Heart right ventricle (tissue), 16 donors: ENCODE measurements around the gene ZFP57. TPM values are rescaled to one million over a fixed set of nuclear protein-coding genes. Genes with fewer than 3 reads are reported as not detected.

Experiments used
- ATAC-seq, 8 donors: fragments of 200-7000 bp; cut with Tn5 transposase; one replicate each; pipeline ENCODE4 v1.9.1; 2020; ENCODE audit warnings: mild to moderate bottlenecking in 8 of 8, moderate library complexity in 8 of 8, moderate number of reproducible peaks in 1 of 8
- DNase-seq, 2 donors: peaks; one replicate each; pipeline ENCODE4 v3.0.0-alpha.2; 2020
- H3K27ac ChIP-seq, 10 donors: fragments of 200-600 bp; sonication (generic) in 2 of 10; one replicate each; pipeline versions ENCODE4 v1.5.0 to v1.8.0; 2020 to 2022; ENCODE audit warnings: mild to moderate bottlenecking in 3 of 10
- H3K27me3 ChIP-seq, 7 donors: fragments of 200-600 bp; one replicate each; pipeline ENCODE4 v1.8.0; 2021 to 2022; ENCODE audit warnings: mild to moderate bottlenecking in 2 of 7
- H3K36me3 ChIP-seq, 9 donors: fragments of 200-600 bp; sonication (generic) in 1 of 9; one replicate each; pipeline versions ENCODE4 v1.5.0 to v1.8.0; 2020 to 2022; ENCODE audit warnings: mild to moderate bottlenecking in 2 of 9
- H3K4me1 ChIP-seq, 9 donors: fragments of 200-600 bp; sonication (generic) in 1 of 9; one replicate each; pipeline versions ENCODE4 v1.5.0 to v1.8.0; 2020 to 2022; ENCODE audit warnings: mild to moderate bottlenecking in 4 of 9
- H3K4me3 ChIP-seq, 10 donors: fragments of 200-600 bp; sonication (generic) in 2 of 10; one replicate each; pipeline versions ENCODE4 v1.5.0 to v1.8.0; 2020 to 2022; ENCODE audit warnings: mild to moderate bottlenecking in 7 of 10, moderate library complexity in 2 of 10
- H3K9me3 ChIP-seq, 11 donors: fragments of 200-600 bp in 10 of 11; sonication (generic) in 2 of 11; one replicate each; pipeline versions ENCODE4 v1.5.0 to v1.8.0; 2013 to 2022; ENCODE audit warnings: mild to moderate bottlenecking in 2 of 11, control low read depth in 1 of 11, moderate library complexity in 1 of 11
- WGBS, 2 donors: extraction: QIAGEN DNeasy Blood & Tissue Kit; methylation state at CpG; one replicate each; pipeline ENCODE4 v1.1.7; 2013; ENCODE audit warnings: inconsistent platforms in 1 of 2; 5-methylcytosine and 5-hydroxymethylcytosine counted together
- intact Hi-C, 10 donors: fragments of 100-400 bp; cut with DNase I; formaldehyde crosslinking; loops; one replicate each; pipeline versions ENCODE4 v1.11.1 to v1.14.2; 2022
- polyA plus RNA-seq, 2 donors: library from polyadenylated mRNA; stranded (reverse); fragments of 200-250 nt; gene quantifications; one replicate each; pipeline ENCODE4 v1.2.3, GENCODE V29; 2013
- total RNA-seq, 10 donors: library from RNA; stranded (reverse); fragmentation: NEBNext Ultra II Directional in 3 of 10; extraction: Animal tissue kit (Norgen Biotek cat#: 25700) in 3 of 10; gene quantifications; one replicate each; pipeline versions ENCODE4 v1.2.1 to v1.2.4, GENCODE V29; 2021 to 2023
- TF ChIP-seq, protein P1 (sequence below), 9 donors: fragments of 200-600 bp; sonication (generic) in 2 of 9; IDR thresholded peaks; one replicate each; pipeline versions ENCODE4 v1.5.0 to v1.8.0; 2021 to 2022; ENCODE audit warnings: antibody characterized with exemption in 9 of 9, mild to moderate bottlenecking in 5 of 9, moderate library complexity in 1 of 9
- donor health status: Arrhythmogenic right ventricular cardiomyopathy.
- donor health status: ischemic (EF 13 %, LVEDD 7.1; RV severe dilation, severe dysfunction).
- donor health status: healthy with polysubstance abuse.
- donor health status: DM: no; HTN: yes; CAD: no.
- donor health status: DM: no; HTN: no; CAD: no.
- donor health status: ischemic (EF 25% LVEDD 6.9; RV normal size, moderate dysfunction).
- donor health status: ischemic (EF 25% LVEDD 5.7; RV mildly dilated, moderate dysfunction).
- donor health status: healthy.
- donor health status: DM: yes; HTN: yes; CAD: no.
- donor health status: Ischemic cardiomyopathy.
- donor health status: ischemic (EF 35%, LVEDD 5.7; RV mildly dilated, moderate dysfunction).
- donor health status: nonischemic (EF 11% LVEDD 7.7; RV severe dilation, severe dysfunction).
- donor health status: DM: yes; HTN: yes; CAD: no.
- donor health status: PGD.
- donor health status: ischemic (EF 29% LVEDD 5.4; RV normal size, mild dysfunction).
- donor health status: nonischemic (EF 23%, LVEDD 6.1; RV moderate dilation, normal function).

ZFP57 gene
- total and polyA plus RNA-seq, 12 donors: 0.06 to 14.7 (median 2.5) TPM; not detected in 7

DNA sequence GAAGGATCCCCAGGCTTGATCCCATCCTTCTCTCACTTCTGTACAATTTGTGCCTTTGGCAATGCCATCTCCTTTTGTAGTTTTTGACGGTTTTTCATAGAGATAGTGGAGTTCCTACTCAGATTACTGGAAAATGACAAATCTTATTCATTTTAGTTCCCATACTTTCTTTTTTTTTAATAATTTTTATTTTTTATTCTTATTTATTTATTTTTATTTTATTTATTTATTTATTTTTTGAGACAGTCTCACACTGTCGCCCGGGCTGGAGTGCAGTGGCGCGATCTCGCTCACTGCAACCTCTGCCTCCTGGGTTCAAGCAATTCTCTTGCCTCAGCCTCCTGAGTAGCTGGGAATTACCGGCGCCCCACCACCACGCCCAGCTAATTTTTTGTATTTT lies 43.7 kb downstream of the ZFP57 start:
- intact Hi-C loops: no loop called here

DNA sequence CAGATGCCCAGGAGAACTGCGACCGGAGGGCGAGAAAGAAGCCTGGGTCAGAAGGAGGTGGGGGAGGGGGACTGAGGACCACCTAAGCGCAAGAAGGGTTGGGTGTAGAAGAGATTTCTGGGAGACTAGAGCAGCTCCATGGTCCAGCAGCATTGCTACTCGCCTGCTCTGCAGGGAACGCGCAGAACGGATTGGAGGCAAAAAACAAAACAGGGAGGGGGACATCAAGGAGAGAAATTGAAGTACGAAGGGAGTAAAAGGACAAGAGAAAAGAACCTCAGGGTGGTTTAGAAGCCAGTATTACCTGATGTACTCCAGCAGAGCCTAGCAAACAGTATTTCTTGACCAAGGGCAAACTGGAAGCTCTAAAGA lies 47.4 kb downstream of the ZFP57 start:
- intact Hi-C loops: loop anchor here in 1 of 10 donors (1.0 kb wide), 1 partner anchor 16 kb away; no protein-coding TSS in a partner anchor
- Histone ChIP-seq H3K9me3 (no peaks in the 10 kb centered on the region), H3K36me3 (peaks cover 0 to 4% (median 0%) of the 10 kb centered on the region in 9 donors), H3K4me1 (peaks cover 4 to 44% (median 28%) of the 10 kb centered on the region in 9 donors), H3K27ac (peak overlapping the region in 9 of 10 donors; percentile 22 to 83 (median 78)), H3K4me3 (peak overlapping the region; percentile 62 to 87 (median 78)), H3K27me3 (peaks cover 0 to 20% (median 0%) of the 10 kb centered on the region in 7 donors)
- 4 to 7% methylated on average over 9 of the region's 9 CpGs for WGBS, 2 donors
- TF ChIP-seq, protein P1, sequence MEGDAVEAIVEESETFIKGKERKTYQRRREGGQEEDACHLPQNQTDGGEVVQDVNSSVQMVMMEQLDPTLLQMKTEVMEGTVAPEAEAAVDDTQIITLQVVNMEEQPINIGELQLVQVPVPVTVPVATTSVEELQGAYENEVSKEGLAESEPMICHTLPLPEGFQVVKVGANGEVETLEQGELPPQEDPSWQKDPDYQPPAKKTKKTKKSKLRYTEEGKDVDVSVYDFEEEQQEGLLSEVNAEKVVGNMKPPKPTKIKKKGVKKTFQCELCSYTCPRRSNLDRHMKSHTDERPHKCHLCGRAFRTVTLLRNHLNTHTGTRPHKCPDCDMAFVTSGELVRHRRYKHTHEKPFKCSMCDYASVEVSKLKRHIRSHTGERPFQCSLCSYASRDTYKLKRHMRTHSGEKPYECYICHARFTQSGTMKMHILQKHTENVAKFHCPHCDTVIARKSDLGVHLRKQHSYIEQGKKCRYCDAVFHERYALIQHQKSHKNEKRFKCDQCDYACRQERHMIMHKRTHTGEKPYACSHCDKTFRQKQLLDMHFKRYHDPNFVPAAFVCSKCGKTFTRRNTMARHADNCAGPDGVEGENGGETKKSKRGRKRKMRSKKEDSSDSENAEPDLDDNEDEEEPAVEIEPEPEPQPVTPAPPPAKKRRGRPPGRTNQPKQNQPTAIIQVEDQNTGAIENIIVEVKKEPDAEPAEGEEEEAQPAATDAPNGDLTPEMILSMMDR (IDR thresholded peaks at IDR 0.05): no peak
- peak in 4 of 8 donors; percentile 0 to 27 (median 10) for ATAC-seq
- no peak for DNase-seq

More for the DNA sequence above, 43.7 kb downstream of the ZFP57 start:
- no peak for DNase-seq
- no peak overlapping the region for H3K27ac ChIP-seq
- H3K27me3 ChIP-seq: peaks cover 0 to 4% (median 0%) of the 10 kb centered on the region in 7 donors
- TF ChIP-seq, protein P1 (IDR thresholded peaks at IDR 0.05): no peak
- WGBS, 2 donors: 90 to 96% methylated on average over 9 of the region's 9 CpGs
- H3K9me3 ChIP-seq: no peaks in the 10 kb centered on the region
- H3K36me3 ChIP-seq: no peaks in the 10 kb centered on the region
- ATAC-seq: no peak
- H3K4me3 ChIP-seq: no peak overlapping the region
- H3K4me1 ChIP-seq: peaks cover 0 to 9% (median 7%) of the 10 kb centered on the region in 9 donors

DNA sequence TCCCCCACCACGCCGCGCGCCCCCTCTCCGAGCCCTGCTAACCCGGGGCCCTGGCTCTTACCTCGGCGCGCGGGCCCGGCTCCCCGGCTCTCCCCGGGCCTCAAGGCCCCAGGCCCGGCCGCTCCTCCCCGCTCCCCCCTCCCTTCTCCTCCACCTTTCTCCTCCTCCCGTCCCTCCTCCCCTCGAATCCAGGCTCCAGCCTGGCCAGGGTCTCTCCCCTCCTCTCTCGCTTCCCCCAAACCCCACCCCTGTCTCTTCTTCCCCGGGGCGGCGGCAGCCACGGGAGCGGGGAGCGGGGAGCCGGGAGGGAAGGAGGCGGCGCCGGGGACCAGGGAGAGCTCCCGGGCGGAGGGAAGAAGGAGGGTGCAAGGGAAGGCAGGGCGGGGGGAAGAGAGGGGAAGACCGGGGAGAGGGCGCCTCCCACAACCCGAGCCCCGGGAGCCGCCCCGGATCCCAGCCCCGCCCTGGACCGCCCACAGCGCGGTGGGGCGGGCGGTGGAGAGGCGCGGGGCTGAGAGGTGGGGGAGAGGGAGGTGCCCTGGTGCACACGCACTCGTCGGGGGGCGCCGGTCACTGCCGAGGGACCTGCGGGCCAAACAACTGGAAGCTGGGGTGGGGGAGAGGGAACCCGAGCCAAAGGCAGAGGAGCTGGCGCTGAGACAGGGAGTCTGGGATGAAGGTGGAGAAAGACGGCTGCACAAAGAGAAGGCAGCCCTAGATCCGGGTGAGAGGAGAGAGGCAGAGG lies 48.0 kb downstream of the ZFP57 start, which contains the start of gene GABBR1:
Gene GABBR1 (minus strand): TSS at position 395 of the 745 bp plus-strand sequence. CDS start 798 bp downstream, outside the sequence.
- whole genome bisulfite sequencing, 2 donors: 0% methylated on average over 39 to 53 of the region's 57 CpGs
- Histone ChIP-seq H3K4me3 (peak within 1 kb of the TSS; percentile 62 to 87 (median 78)), H3K4me1 (peaks cover 4 to 48% (median 32%) of the 10 kb centered on the region in 9 donors), H3K36me3 (peaks cover 0 to 4% (median 0%) of the 10 kb centered on the region in 9 donors), H3K27ac (peak within 1 kb of the TSS in 9 of 10 donors; percentile 59 to 83 (median 78)), H3K9me3 (no peaks in the 10 kb centered on the region), H3K27me3 (peaks cover 0 to 20% (median 0%) of the 10 kb centered on the region in 7 donors)
- intact Hi-C loops: loop anchor here in 1 of 10 donors (1.0 kb wide), 1 partner anchor 16 kb away; no protein-coding TSS in a partner anchor
- ATAC-seq: peak; percentile 92 to 97 (median 94)
- peak; percentile 88 to 89 for DNase-seq
- TF ChIP-seq, protein P1 (IDR thresholded peaks at IDR 0.05): no peak

DNA sequence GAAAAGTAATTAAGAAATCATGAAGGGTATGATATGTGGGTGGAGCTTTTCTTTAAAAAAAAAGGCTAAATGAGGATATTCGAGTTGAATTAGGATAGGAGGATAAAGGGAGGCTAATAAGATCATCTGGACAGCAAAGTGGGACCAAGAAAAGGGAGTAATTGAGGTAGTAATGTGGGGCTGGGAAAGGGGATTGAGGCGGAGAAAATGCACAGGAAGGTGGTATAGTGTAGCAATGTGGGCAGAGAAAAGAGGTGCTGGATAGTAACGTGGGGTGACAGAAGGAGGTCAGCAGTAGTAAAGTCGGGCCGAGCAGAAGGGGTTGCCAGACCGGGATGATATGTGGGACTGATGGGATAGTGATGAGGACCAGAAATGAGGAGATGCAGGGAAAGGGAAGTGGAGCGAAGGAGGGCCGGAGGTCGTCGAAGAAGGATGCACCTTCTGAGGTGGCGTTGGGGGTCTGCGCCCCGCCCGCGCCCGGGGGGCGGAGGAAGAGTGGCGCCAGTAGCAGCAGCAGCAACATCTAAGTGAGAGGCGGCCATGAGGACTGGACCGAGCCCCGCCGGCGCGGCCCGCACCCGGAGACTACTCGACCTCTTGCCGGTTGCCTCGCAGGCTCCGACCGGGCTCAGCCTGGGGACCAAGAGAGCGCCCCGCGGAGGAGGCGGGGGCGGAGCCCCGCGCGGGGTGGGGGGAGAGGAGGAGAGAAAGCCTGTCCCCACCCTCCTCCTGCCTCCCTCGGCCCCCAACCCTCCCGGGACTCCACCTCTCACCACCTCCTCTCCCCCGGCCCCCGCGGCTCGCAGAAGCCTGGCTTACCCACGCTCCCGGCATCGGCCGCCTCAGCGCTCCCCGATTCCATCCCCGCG lies 48.9 kb downstream of the ZFP57 start:
- ATAC-seq: peak; percentile 8 to 67 (median 28)
- Histone ChIP-seq H3K4me3 (peak overlapping the region; percentile 62 to 87 (median 78)), H3K36me3 (peaks cover 0 to 4% (median 0%) of the 10 kb centered on the region in 9 donors), H3K9me3 (no peaks in the 10 kb centered on the region), H3K4me1 (peaks cover 4 to 54% (median 39%) of the 10 kb centered on the region in 9 donors), H3K27ac (peak overlapping the region in 9 of 10 donors; percentile 59 to 83 (median 78)), H3K27me3 (peaks cover 0 to 20% (median 0%) of the 10 kb centered on the region in 7 donors)
- 8% methylated on average over 28 to 49 of the region's 53 CpGs for WGBS, 2 donors
- intact Hi-C loops: no loop called here
- TF ChIP-seq, protein P1 (IDR thresholded peaks at IDR 0.05): no peak
- peak; percentile 62 to 77 for DNase-seq
